Liver (tissue), 3 donors: ENCODE results near the gene CEP295NL.

Experiments used
- CTCF ChIP-seq: fragments of 150-350 bp; IDR thresholded peaks from 2 replicates; pipeline ENCODE4 v1.5.1; 2017; ENCODE audit warnings: improper control_type of control experiment, low read depth, low read length; ENCODE audit not compliant: missing input control
- EGR1 ChIP-seq, 2 donors: IDR thresholded peaks; 2 replicates each; pipeline ENCODE4 v1.6.1; 2016 to 2018; ENCODE audit warnings: antibody characterized with exemption in 2 of 2, low read depth in 2 of 2
- GABPA ChIP-seq, 2 donors: IDR thresholded peaks in 1 of 2; conservative IDR thresholded peaks in 1 of 2; 2 replicates each; pipeline ENCODE4 v1.6.1; 2016; ENCODE audit warnings: antibody characterized with exemption in 2 of 2, mild to moderate bottlenecking in 1 of 2, moderate library complexity in 1 of 2
- HNF4A ChIP-seq, 2 donors: conservative IDR thresholded peaks; 2 replicates each; pipeline ENCODE4 v1.6.1; 2016; ENCODE audit warnings: antibody characterized with exemption in 2 of 2, mild to moderate bottlenecking in 2 of 2
- JUND ChIP-seq, 2 donors: IDR thresholded peaks; 2 replicates each; pipeline ENCODE4 v1.6.1; 2016; ENCODE audit warnings: antibody characterized with exemption in 2 of 2
- RAD21 ChIP-seq, 2 donors: IDR thresholded peaks; 2 replicates each; pipeline ENCODE4 v1.6.1; 2016; ENCODE audit warnings: antibody characterized with exemption in 2 of 2, mild to moderate bottlenecking in 2 of 2
- RXRA ChIP-seq, 2 donors: IDR thresholded peaks; 2 replicates each; pipeline ENCODE4 v1.6.1; 2017 to 2018; ENCODE audit warnings: antibody characterized with exemption in 2 of 2, mild to moderate bottlenecking in 1 of 2
- SP1 ChIP-seq: IDR thresholded peaks from 2 replicates; pipeline ENCODE4 v1.6.1; 2018; ENCODE audit warnings: antibody characterized with exemption, mild to moderate bottlenecking
- TAF1 ChIP-seq: conservative IDR thresholded peaks from 2 replicates; pipeline ENCODE4 v1.6.1; 2016; ENCODE audit warnings: antibody characterized with exemption, mild to moderate bottlenecking
- YY1 ChIP-seq: IDR thresholded peaks from 2 replicates; pipeline ENCODE4 v1.6.1; 2016; ENCODE audit warnings: antibody characterized with exemption, mild to moderate bottlenecking
- TF ChIP-seq, protein P1 (sequence below): IDR thresholded peaks from 2 replicates; pipeline ENCODE4 v1.6.1; 2016; ENCODE audit warnings: antibody characterized with exemption
- TF ChIP-seq, protein P2 (sequence below): IDR thresholded peaks from 2 replicates; pipeline ENCODE4 v1.6.1; 2016; ENCODE audit warnings: antibody characterized with exemption, mild to moderate bottlenecking
- donor health status: healthy.
- donor health status: healthy.

GRCh38 chr17:78918979-78919378, 16.0 kb upstream of the CEP295NL start:
- TF ChIP-seq GABPA (IDR thresholded peaks at IDR 0.05 in 1 of 2, conservative IDR thresholded peaks at IDR 0.05 in 1 of 2) (no peak), RAD21 (IDR thresholded peaks at IDR 0.05) (no peak), CTCF (no peak), TAF1 (no peak), JUND (IDR thresholded peaks at IDR 0.05) (no peak), HNF4A (conservative IDR thresholded peaks at IDR 0.05) (no peak), SP1 (no peak), YY1 (no peak), EGR1 (IDR thresholded peaks at IDR 0.05; ENCODE audit: low read depth in 2 of 2) (no peak), RXRA (IDR thresholded peaks at IDR 0.05) (no peak)
- TF ChIP-seq, protein P1, sequence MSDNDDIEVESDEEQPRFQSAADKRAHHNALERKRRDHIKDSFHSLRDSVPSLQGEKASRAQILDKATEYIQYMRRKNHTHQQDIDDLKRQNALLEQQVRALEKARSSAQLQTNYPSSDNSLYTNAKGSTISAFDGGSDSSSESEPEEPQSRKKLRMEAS = no peak
- TF ChIP-seq, protein P2, sequence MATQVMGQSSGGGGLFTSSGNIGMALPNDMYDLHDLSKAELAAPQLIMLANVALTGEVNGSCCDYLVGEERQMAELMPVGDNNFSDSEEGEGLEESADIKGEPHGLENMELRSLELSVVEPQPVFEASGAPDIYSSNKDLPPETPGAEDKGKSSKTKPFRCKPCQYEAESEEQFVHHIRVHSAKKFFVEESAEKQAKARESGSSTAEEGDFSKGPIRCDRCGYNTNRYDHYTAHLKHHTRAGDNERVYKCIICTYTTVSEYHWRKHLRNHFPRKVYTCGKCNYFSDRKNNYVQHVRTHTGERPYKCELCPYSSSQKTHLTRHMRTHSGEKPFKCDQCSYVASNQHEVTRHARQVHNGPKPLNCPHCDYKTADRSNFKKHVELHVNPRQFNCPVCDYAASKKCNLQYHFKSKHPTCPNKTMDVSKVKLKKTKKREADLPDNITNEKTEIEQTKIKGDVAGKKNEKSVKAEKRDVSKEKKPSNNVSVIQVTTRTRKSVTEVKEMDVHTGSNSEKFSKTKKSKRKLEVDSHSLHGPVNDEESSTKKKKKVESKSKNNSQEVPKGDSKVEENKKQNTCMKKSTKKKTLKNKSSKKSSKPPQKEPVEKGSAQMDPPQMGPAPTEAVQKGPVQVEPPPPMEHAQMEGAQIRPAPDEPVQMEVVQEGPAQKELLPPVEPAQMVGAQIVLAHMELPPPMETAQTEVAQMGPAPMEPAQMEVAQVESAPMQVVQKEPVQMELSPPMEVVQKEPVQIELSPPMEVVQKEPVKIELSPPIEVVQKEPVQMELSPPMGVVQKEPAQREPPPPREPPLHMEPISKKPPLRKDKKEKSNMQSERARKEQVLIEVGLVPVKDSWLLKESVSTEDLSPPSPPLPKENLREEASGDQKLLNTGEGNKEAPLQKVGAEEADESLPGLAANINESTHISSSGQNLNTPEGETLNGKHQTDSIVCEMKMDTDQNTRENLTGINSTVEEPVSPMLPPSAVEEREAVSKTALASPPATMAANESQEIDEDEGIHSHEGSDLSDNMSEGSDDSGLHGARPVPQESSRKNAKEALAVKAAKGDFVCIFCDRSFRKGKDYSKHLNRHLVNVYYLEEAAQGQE = no peak
